A673 (cell line): ENCODE results near the gene CSF2RB. TPM values are rescaled to one million over a fixed set of nuclear protein-coding genes. Genes with fewer than 3 reads are reported as not detected.

Source experiments
- BruUV-seq: library from RNA; stranded (reverse); fragments of 400-500 nt; replicated peaks from 2 replicates; lab custom pipeline; 2021; lab: Mats Ljungman, UMichigan
- CTCF ChIA-PET: fragments of 300-600 bp; sonication (Branson Sonifier 250); formaldehyde crosslinking; loops from one replicate; lab custom pipeline; 2022; ENCODE audit warnings: antibody characterized with exemption; lab: Charles Lee
- POLR2A ChIA-PET: fragments of 300-600 bp; sonication (Branson Sonifier 250); formaldehyde crosslinking; loops from one replicate; lab custom pipeline; 2022; ENCODE audit warnings: antibody characterized with exemption; ENCODE audit not compliant: low non-redundant PET; lab: Charles Lee
- DNase-seq: peaks from one replicate; pipeline ENCODE4 v3.0.0-alpha.2; 2015; ENCODE audit warnings: low spot score
- H3K27ac ChIP-seq: fragments of 200-600 bp; sonication (generic); 2 replicates; pipeline ENCODE4 v1.5.1; 2016; ENCODE audit warnings: mixed run types, low read depth, mild to moderate bottlenecking, mixed read lengths, antibody characterized with exemption, low read length; ENCODE audit not compliant: poor library complexity, severe bottlenecking
- H3K27me3 ChIP-seq: fragments of 200-600 bp; sonication (generic); replicated peaks from 2 replicates; pipeline ENCODE4 v1.6.1; 2017; ENCODE audit warnings: mixed run types, low read depth, mild to moderate bottlenecking, mixed read lengths, antibody characterized with exemption, low read length; ENCODE audit not compliant: insufficient read depth, poor library complexity
- H3K36me3 ChIP-seq: fragments of 200-600 bp; sonication (generic); 2 replicates; pipeline ENCODE4 v1.6.1; 2016; ENCODE audit warnings: mixed run types, mild to moderate bottlenecking, mixed read lengths, antibody characterized with exemption, low read length; ENCODE audit not compliant: insufficient read depth, poor library complexity, severe bottlenecking
- H3K4me1 ChIP-seq: fragments of 200-600 bp; sonication (generic); 2 replicates; pipeline ENCODE4 v1.6.1; 2017; ENCODE audit warnings: mixed run types, mild to moderate bottlenecking, mixed read lengths, antibody characterized with exemption, low read length; ENCODE audit not compliant: insufficient read depth, poor library complexity, severe bottlenecking
- H3K4me3 ChIP-seq: fragments of 200-600 bp; sonication (generic); 2 replicates; pipeline ENCODE4 v1.5.1; 2016; ENCODE audit warnings: low read depth, mixed run types, mild to moderate bottlenecking, mixed read lengths, low read length; ENCODE audit not compliant: poor library complexity, severe bottlenecking
- H3K9me3 ChIP-seq: fragments of 200-600 bp; sonication (generic); 2 replicates; pipeline ENCODE4 v1.6.1; 2016; ENCODE audit warnings: mixed run types, low read depth, mild to moderate bottlenecking, mixed read lengths, antibody characterized with exemption, low read length; ENCODE audit not compliant: poor library complexity, severe bottlenecking
- CTCF ChIP-seq: fragments of 300-800, 200-600 bp; sonication (generic); conservative IDR thresholded peaks from 2 replicates; pipeline ENCODE4 v1.5.1; 2017; ENCODE audit warnings: low read depth, mild to moderate bottlenecking, antibody characterized with exemption, low read length, moderate library complexity, mixed read lengths
- EZH2 ChIP-seq: fragments of 200-600 bp; sonication (generic); IDR thresholded peaks from 2 replicates; pipeline ENCODE4 v1.6.1; 2017; ENCODE audit warnings: borderline replicate concordance, low read depth, mild to moderate bottlenecking, mixed read lengths, antibody characterized with exemption, low read length; ENCODE audit not compliant: poor library complexity, severe bottlenecking
- intact Hi-C: fragments of 100-400 bp; cut with micrococcal nuclease; formaldehyde crosslinking; loops from one replicate; pipeline ENCODE4 v1.10.0; 2022; ENCODE audit not compliant: unreplicated experiment
- total RNA-seq: library from RNA; stranded (reverse); gene quantifications from 2 replicates; pipeline ENCODE4 v1.2.3, GENCODE V29; 2021

Gene CSF2RB
- total RNA-seq, 1 experiment from 2014 or later, result not detected

- H3K4me3 ChIP-seq, result no peak overlapping the region
- BruUV-seq, result no TSS peak
- no peaks in the 10 kb centered on the region for H3K4me1 ChIP-seq
- CTCF ChIA-PET, result no interaction called here
- H3K9me3 ChIP-seq, result no peaks in the 10 kb centered on the region
- H3K27me3 ChIP-seq, result peaks cover 11% of the 10 kb centered on the region
- no peak overlapping the region for H3K27ac ChIP-seq
- no peaks in the 10 kb centered on the region for H3K36me3 ChIP-seq
- intact Hi-C loops, result no loop called here
- DNase-seq, result no peak
- no peak for TF ChIP-seq CTCF
- POLR2A ChIA-PET, result no interaction called here
Measured at GRCh38 chr22:36923131-36923788, 9.8 kb downstream of the CSF2RB start.

GRCh38 chr22:36924151-36924698 lies 10.8 kb downstream of the CSF2RB start:
- BruUV-seq, result no TSS peak
- intact Hi-C loops, result no loop called here

GRCh38 chr22:36925388-36926290 lies 12.2 kb downstream of the CSF2RB start:
- no peaks in the 10 kb centered on the region for H3K4me1 ChIP-seq
- H3K27me3 ChIP-seq, result peaks cover 29% of the 10 kb centered on the region
- intact Hi-C loops, result no loop called here
- POLR2A ChIA-PET, result no interaction called here
- no peaks in the 10 kb centered on the region for H3K9me3 ChIP-seq
- no peak for DNase-seq
- no peak for TF ChIP-seq EZH2
- no peak for TF ChIP-seq CTCF
- H3K27ac ChIP-seq, result no peak overlapping the region
- BruUV-seq, result no TSS peak
- CTCF ChIA-PET, result no interaction called here
- no peak overlapping the region for H3K4me3 ChIP-seq
- H3K36me3 ChIP-seq, result no peaks in the 10 kb centered on the region

More at GRCh38 chr22:36924151-36924698, 10.8 kb downstream of the CSF2RB start:
- TF ChIP-seq CTCF, result no peak
- TF ChIP-seq EZH2, result no peak
- Histone ChIP-seq H3K27ac (no peak overlapping the region), H3K4me1 (no peaks in the 10 kb centered on the region), H3K9me3 (no peaks in the 10 kb centered on the region), H3K27me3 (peaks cover 17% of the 10 kb centered on the region), H3K36me3 (no peaks in the 10 kb centered on the region), H3K4me3 (no peak overlapping the region)
- POLR2A ChIA-PET, result interaction anchor here (0.6 kb wide), 2 partner anchors 232 to 399 kb away, joined by 3 to 22 read pairs; no protein-coding TSS in a partner anchor
- no peak for DNase-seq
- CTCF ChIA-PET, result interaction anchor here (0.6 kb wide), 1 partner anchor 53 kb away, joined by 4 read pairs; no protein-coding TSS in a partner anchor
